ENCODE data around the gene CHST13.

Gene CHST13

DNA sequence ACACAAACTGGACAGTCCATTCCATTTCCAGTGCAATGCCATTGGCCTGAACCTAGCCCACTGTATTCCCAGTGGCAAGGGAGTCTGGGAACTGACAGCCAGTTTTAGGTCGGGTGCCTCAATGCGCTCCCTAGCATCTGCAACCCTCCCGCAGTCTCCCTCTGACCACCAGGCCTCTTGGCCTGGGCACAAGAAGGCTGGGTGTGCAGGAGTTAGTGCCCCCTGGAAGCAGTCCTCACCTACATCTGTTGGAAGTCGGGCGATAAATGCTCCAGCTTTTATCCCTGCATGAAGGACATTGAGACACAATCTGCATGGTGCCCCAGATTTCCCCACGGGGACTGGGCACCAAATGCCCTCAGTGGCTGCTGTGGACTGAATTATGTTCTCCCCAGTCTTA is 22.1 kb downstream of the CHST13 start:
- Histone ChIP-seq H3K4me3 (ENCODE audit: low read depth, low read length) (no peak overlapping the region), H3K27me3 (ENCODE audit: control insufficient read depth, insufficient read depth, low read length) (no peaks in the 10 kb centered on the region), H3K27ac (no peak overlapping the region), H3K9ac (no peak overlapping the region), H3K4me2 (ENCODE audit: low read length) (no peak overlapping the region), H3K4me1 (peaks cover 2% of the 10 kb centered on the region), H3K9me3 (ENCODE audit: control insufficient read depth, low read length) (no peaks in the 10 kb centered on the region), H2AFZ (no peak overlapping the region), H3K79me2 (no peaks in the 10 kb centered on the region), H3K36me3 (ENCODE audit: control insufficient read depth, insufficient read depth, low read length) (no peaks in the 10 kb centered on the region)
- TF ChIP-seq, protein P1, sequence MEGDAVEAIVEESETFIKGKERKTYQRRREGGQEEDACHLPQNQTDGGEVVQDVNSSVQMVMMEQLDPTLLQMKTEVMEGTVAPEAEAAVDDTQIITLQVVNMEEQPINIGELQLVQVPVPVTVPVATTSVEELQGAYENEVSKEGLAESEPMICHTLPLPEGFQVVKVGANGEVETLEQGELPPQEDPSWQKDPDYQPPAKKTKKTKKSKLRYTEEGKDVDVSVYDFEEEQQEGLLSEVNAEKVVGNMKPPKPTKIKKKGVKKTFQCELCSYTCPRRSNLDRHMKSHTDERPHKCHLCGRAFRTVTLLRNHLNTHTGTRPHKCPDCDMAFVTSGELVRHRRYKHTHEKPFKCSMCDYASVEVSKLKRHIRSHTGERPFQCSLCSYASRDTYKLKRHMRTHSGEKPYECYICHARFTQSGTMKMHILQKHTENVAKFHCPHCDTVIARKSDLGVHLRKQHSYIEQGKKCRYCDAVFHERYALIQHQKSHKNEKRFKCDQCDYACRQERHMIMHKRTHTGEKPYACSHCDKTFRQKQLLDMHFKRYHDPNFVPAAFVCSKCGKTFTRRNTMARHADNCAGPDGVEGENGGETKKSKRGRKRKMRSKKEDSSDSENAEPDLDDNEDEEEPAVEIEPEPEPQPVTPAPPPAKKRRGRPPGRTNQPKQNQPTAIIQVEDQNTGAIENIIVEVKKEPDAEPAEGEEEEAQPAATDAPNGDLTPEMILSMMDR (IDR thresholded peaks at IDR 0.05), result no peak

DNA sequence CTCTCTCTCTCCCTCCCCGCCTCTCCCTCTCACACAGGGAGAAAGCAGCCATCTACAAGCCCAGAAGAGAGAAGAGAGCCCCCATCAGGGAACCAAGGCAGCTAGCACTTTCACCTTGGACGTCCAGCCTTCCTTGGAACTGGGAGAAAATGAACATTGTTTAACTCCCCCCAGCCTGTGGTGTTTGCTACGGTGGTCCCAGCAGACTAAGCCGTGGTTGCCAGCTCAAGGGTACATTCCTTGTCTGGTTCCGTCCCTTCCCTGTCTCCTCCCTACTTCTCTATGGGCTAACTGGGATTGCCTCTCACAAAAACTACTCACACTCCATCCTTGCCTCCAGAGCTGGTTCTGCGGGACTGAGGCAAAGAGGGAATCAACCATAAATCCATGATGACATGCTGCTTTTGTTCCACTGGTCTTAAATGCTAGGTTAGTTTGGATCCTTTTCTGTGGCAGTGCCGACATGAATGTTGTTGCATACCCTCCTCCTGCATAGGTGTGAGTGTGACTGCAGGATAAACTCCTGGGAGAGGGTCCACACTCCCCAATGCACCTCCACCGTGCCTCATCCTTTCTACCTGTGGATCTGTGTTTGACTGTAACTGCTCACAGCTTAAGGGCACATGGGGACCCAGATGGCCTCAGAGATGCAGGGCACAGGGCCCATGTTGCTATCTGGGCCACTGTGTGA is 22.7 kb downstream of the CHST13 start:
- H3K27ac ChIP-seq, result no peak overlapping the region
- TF ChIP-seq, protein P1 (IDR thresholded peaks at IDR 0.05), result no peak
- no peak overlapping the region for H3K4me2 ChIP-seq (ENCODE audit: low read length)
- H2AFZ ChIP-seq, result no peak overlapping the region
- H3K79me2 ChIP-seq, result no peaks in the 10 kb centered on the region
- no peaks in the 10 kb centered on the region for H3K36me3 ChIP-seq (ENCODE audit: control insufficient read depth, insufficient read depth, low read length)
- H3K27me3 ChIP-seq (ENCODE audit: control insufficient read depth, insufficient read depth, low read length), result no peaks in the 10 kb centered on the region
- H3K4me3 ChIP-seq (ENCODE audit: low read depth, low read length), result no peak overlapping the region
- no peak overlapping the region for H3K9ac ChIP-seq
- no peaks in the 10 kb centered on the region for H3K9me3 ChIP-seq (ENCODE audit: control insufficient read depth, low read length)
- no peaks in the 10 kb centered on the region for H3K4me1 ChIP-seq

GRCh38 chr3:126547721-126548120 is 23.8 kb downstream of the CHST13 start:
- Histone ChIP-seq H3K9me3 (ENCODE audit: control insufficient read depth, low read length) (no peaks in the 10 kb centered on the region), H3K36me3 (ENCODE audit: control insufficient read depth, insufficient read depth, low read length) (no peaks in the 10 kb centered on the region), H3K27me3 (ENCODE audit: control insufficient read depth, insufficient read depth, low read length) (no peaks in the 10 kb centered on the region), H3K27ac (no peak overlapping the region), H3K4me3 (ENCODE audit: low read depth, low read length) (no peak overlapping the region), H3K4me1 (no peaks in the 10 kb centered on the region), H3K4me2 (ENCODE audit: low read length) (no peak overlapping the region), H3K79me2 (no peaks in the 10 kb centered on the region), H2AFZ (no peak overlapping the region), H3K9ac (no peak overlapping the region)
- TF ChIP-seq, protein P1 (IDR thresholded peaks at IDR 0.05), result no peak

DNA sequence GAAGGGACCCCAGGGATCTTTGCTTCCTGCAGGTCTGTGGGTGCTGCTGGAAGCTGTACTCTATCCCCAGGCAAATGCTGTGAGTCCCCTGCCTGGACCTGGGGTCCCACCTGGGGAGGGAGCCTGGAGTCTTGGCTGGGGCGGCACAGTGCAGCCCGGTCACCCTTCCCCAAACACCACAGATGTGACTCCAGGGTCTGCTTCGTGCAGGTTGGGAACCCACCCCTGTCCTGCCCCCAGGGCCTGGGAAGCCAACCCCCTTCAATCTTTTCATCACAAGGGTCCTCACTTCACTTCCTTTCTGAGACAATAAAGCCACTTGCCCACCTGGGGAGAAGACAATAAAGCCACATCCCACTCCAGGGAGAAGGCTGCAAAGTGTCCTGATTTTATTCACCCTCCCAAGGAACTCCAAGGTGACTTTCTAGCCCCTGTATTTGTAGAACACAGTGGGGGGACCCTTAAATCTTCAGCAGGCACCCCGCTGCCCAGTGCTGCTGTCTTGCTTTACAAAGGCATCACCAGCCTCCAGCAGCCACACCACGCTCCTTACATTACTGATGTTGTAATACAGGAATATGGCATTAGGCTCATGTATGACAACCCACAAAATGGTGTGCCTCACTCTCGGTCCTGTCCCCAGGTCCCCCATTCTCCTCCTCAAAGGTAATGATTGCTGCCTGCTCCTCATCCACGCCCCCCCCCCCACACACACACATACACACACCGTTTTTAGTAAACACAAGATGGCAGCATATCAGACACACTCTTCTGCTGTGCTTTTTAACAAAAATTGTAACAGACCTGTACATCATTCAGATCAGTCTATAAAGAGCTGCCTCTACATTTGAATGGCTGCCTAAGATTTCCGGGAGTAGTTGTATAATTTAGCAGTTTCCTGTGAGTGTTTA is 24.9 kb downstream of the CHST13 start:
- TF ChIP-seq, protein P1 (IDR thresholded peaks at IDR 0.05), result no peak
- H2AFZ ChIP-seq, result no peak overlapping the region

More for the DNA sequence above, 24.9 kb downstream of the CHST13 start:
- no peak overlapping the region for H3K4me2 ChIP-seq (ENCODE audit: low read length)
- no peaks in the 10 kb centered on the region for H3K4me1 ChIP-seq
- H3K4me3 ChIP-seq (ENCODE audit: low read depth, low read length), result no peak overlapping the region
- no peaks in the 10 kb centered on the region for H3K36me3 ChIP-seq (ENCODE audit: control insufficient read depth, insufficient read depth, low read length)
- H3K27me3 ChIP-seq (ENCODE audit: control insufficient read depth, insufficient read depth, low read length), result no peaks in the 10 kb centered on the region
- H3K27ac ChIP-seq, result no peak overlapping the region
- H3K79me2 ChIP-seq, result no peaks in the 10 kb centered on the region
- H3K9me3 ChIP-seq (ENCODE audit: control insufficient read depth, low read length), result no peaks in the 10 kb centered on the region
- H3K9ac ChIP-seq, result no peak overlapping the region

Measured in parathyroid adenoma (tissue), 2 donors.